ENCODE data around the gene CLRN1.

- peak; percentile 42 for TF ChIP-seq CTCF (IDR thresholded peaks at IDR 0.05; ENCODE audit: poor library complexity)
- TF ChIP-seq EZH2 (IDR thresholded peaks at IDR 0.05; ENCODE audit: borderline replicate concordance): no peak
Measured at GRCh38 chr3:151008699-151009098, 36.2 kb upstream of the CLRN1 start.

All from hepatocyte (in vitro differentiated cells).